ENCODE data around the gene RACK1.

- TF ChIP-seq CTCF (IDR thresholded peaks at IDR 0.05; ENCODE audit: low read depth, low read length) (no peak), EZH2phosphoT487 (IDR thresholded peaks at IDR 0.05; ENCODE audit: low read depth) (no peak)
These were observed 16.4 kb upstream of the RACK1 start for GRCh38 chr5:181259974-181260719.

Measured in OCI-LY3 (cell line).